Measurements from ENCODE around the gene TMEM54.

Gene TMEM54

GRCh38 chr1:32918179-32918578 lies 17.0 kb upstream of the TMEM54 start:
- TF ChIP-seq CTCF (conservative IDR thresholded peaks at IDR 0.05): no peak
- H3K27ac ChIP-seq: no peak overlapping the region

DNA sequence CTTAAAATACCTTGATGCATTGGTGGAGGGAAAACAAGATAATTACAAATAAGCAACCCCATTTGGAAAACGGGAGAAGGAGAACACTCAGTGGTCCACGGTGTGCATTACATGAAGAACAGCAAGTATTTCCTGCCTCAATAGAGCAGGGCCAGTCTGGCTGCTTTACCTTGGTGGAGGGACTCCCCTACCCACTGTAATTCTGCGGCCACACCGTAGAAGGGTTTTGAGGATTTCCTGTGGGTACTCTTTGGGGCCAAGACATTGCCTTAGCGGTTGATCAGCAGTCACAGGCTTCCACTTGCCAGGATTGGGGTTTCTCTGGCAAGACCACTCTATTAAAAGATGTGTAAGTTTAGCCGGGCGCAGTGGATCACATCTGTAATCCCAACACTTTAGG lies 16.3 kb upstream of the TMEM54 start:
- no peak overlapping the region for H3K27ac ChIP-seq
- TF ChIP-seq CTCF (conservative IDR thresholded peaks at IDR 0.05): no peak

- no peak for TF ChIP-seq CTCF (conservative IDR thresholded peaks at IDR 0.05)
- no peak overlapping the region for H3K27ac ChIP-seq
These were observed 14.8 kb upstream of the TMEM54 start for GRCh38 chr1:32915766-32916706.

DNA sequence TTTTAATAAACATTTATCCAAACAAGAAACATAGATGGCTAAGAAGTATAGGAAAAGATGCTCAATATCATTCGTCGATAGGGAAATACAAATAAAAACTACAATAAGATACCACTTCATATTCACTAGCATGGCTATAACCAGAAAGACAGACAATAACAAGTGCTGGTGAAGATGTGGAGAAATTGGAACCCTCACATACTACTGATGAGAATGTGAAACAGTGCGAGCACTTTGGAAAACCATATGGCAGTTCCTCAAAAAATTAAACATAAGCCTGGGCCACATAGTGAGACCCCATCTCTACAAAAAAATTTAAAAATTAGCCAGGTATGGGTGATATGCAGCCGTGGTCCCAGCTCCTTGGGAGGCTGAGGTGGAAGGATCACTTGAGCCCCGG lies 9.1 kb upstream of the TMEM54 start:
- H3K27ac ChIP-seq: no peak overlapping the region

GRCh38 chr1:32907435-32907834 lies 6.2 kb upstream of the TMEM54 start:
- peak overlapping the region; percentile 14; the same call in 1 of the 2 replicates for H3K27ac ChIP-seq
- no peak for TF ChIP-seq CTCF (conservative IDR thresholded peaks at IDR 0.05)

More for the DNA sequence above, 9.1 kb upstream of the TMEM54 start:
- TF ChIP-seq CTCF (conservative IDR thresholded peaks at IDR 0.05): no peak

- no peak for TF ChIP-seq CTCF (conservative IDR thresholded peaks at IDR 0.05)
- H3K27ac ChIP-seq: no peak overlapping the region
These were observed 5.5 kb upstream of the TMEM54 start for GRCh38 chr1:32906654-32907053.

DNA sequence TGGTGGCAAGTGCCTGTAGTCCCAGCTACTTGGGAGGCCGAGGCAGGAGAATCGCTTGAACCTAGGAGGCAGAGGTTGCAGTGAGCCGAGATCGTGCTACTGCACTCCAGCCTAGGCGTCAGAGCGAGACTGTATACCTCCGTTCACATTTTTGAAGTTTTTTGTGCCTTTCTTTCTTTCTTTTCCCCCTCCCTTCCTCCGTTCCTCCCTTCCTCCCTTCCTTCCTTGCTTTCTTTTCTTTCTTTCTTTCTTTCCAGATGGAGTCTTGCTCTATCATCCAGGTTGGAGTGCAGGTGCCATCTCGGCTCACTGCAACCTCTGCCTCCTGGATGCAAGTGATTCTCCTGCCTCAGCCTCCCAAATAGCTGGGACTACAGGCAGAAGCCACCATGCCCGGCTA lies 4.4 kb upstream of the TMEM54 start:
- peak overlapping the region; percentile 54 for H3K27ac ChIP-seq

GRCh38 chr1:32904797-32905196 lies 3.6 kb upstream of the TMEM54 start:
- H3K27ac ChIP-seq: peak overlapping the region; percentile 54
- TF ChIP-seq CTCF (conservative IDR thresholded peaks at IDR 0.05): no peak
